ENCODE measurements around the gene FZD1. TPM values are rescaled to one million over a fixed set of nuclear protein-coding genes. Genes with fewer than 3 reads are reported as not detected.

Gene FZD1
- total and polyA plus RNA-seq, 2 of the 4 experiments (the other 2 are of a cell fraction): 3.6 to 6.8 TPM

- dilution Hi-C loops (cut with HindIII; ENCODE audit: low sequenced_read_pairs, unreplicated experiment) (no loop called here), in situ Hi-C loops (cut with MboI; ENCODE audit: low sequenced_read_pairs) (loop anchor here (5.0 kb wide), 1 partner anchor 179 kb away; no protein-coding TSS in a partner anchor), intact Hi-C loops (cut with micrococcal nuclease) (loop anchor here (10.0 kb wide), 2 partner anchors 519 to 679 kb away; partner anchors contain the start of gene AKAP9)
- H3K27me3 ChIP-seq (ENCODE audit: control insufficient read depth, insufficient read depth, low read length): no peaks in the 10 kb centered on the region
- H2AFZ ChIP-seq (replicated peaks; ENCODE audit: low read length, poor library complexity): peak overlapping the region; percentile 84
- no peak overlapping the region; the same call in 1 of the 2 replicates for H2BK20ac ChIP-seq (ENCODE audit: low read depth, low read length)
- peak overlapping the region; percentile 80 for H3K4ac ChIP-seq (ENCODE audit: low read depth, low read length)
- WGBS, 2 experiments (ENCODE audit: extremely low coverage in 2 of 2, insufficient read length in 1 of 2): 11% methylated on average over 31 of the region's 43 CpGs; no CpG with 5 or more reads in 1 of the 2 experiments
- peak overlapping the region; percentile 81 for H2AK5ac ChIP-seq (ENCODE audit: low read depth, low read length)
- H3K36me3 ChIP-seq (ENCODE audit: control insufficient read depth, insufficient read depth, low read length): no peaks in the 10 kb centered on the region; the same call in 1 of the 2 replicates
- H4K5ac ChIP-seq (ENCODE audit: low read depth, low read length): peak overlapping the region; percentile 65
- ChIA-PET CTCF (no interaction called here), POLR2A (ENCODE audit: unreplicated experiment) (interaction anchor here (0.5 kb wide), 1 partner anchor 497 kb away, joined by 3 read pairs; no protein-coding TSS in a partner anchor)
- peak overlapping the region; percentile 90 for H3K4me2 ChIP-seq (ENCODE audit: low read depth, low read length)
- H3K4me1 ChIP-seq (ENCODE audit: control insufficient read depth, insufficient read depth, low read length): peaks cover 4% of the 10 kb centered on the region
- ATAC-seq (ENCODE audit: low read depth): no peak
- H2BK5ac ChIP-seq (ENCODE audit: low read depth, low read length, poor library complexity, severe bottlenecking): peak overlapping the region; percentile 84
- peak overlapping the region; percentile 75 for H3K4me3 ChIP-seq (ENCODE audit: insufficient read depth, low read depth, low read length)
- peak overlapping the region; percentile 23 for H3K14ac ChIP-seq (replicated peaks; ENCODE audit: low read depth, low read length)
- H2AK9ac ChIP-seq (replicated peaks; ENCODE audit: low read depth, low read length, poor library complexity): peak overlapping the region; percentile 74
- peak overlapping the region; percentile 68 to 87 for H4K8ac ChIP-seq (ENCODE audit: low read depth in 2 of 2, low read length in 2 of 2)
- no peak overlapping the region; the same call in 1 of the 2 replicates for H3K56ac ChIP-seq (ENCODE audit: extremely low read depth, insufficient read depth, low read length)
- TF ChIP-seq USF2 (IDR thresholded peaks at IDR 0.05; ENCODE audit: low read depth, low read length): no peak
- no peak for TF ChIP-seq RAD21 (IDR thresholded peaks at IDR 0.05; ENCODE audit: low read length)
- TF ChIP-seq CHD1 (IDR thresholded peaks at IDR 0.05; ENCODE audit: low read depth, low read length): no peak
- TF ChIP-seq MXI1 (IDR thresholded peaks at IDR 0.05; ENCODE audit: borderline replicate concordance, low read depth, low read length): no peak
- no peak for TF ChIP-seq MAFK (IDR thresholded peaks at IDR 0.05; ENCODE audit: low read depth, low read length)
- no peak for TF ChIP-seq NFE2L2 (IDR thresholded peaks at IDR 0.05; ENCODE audit: low read depth, low read length)
- no peak for TF ChIP-seq RFX5 (IDR thresholded peaks at IDR 0.05; ENCODE audit: low read depth, low read length)
- TF ChIP-seq ELK1 (IDR thresholded peaks at IDR 0.05; ENCODE audit: borderline replicate concordance, low read depth, low read length): no peak
- no peak for TF ChIP-seq MAZ (IDR thresholded peaks at IDR 0.05; ENCODE audit: borderline replicate concordance, low read depth, low read length)
- no peaks in the 10 kb centered on the region; the same call in 1 of the 2 replicates for H4K20me1 ChIP-seq (ENCODE audit: insufficient read depth, low read length)
- peak overlapping the region; percentile 48; the same call in 1 of the 2 replicates for H4K91ac ChIP-seq (ENCODE audit: insufficient read depth, low read depth, low read length)
- peak; percentile 47 for DNase-seq
- peaks cover 5% of the 10 kb centered on the region; the same call in 1 of the 2 replicates for H3K9me1 ChIP-seq (ENCODE audit: insufficient read depth, low read length)
- no TSS peak for BruUV-seq (replicated peaks)
- H3K23ac ChIP-seq (ENCODE audit: low read depth, low read length): peak overlapping the region; percentile 86; the same call in 1 of the 2 replicates
- peaks cover 18 to 29% of the 10 kb centered on the region in 2 experiments for H3K79me1 ChIP-seq (ENCODE audit: low read depth in 1 of 2, low read length in 2 of 2)
- H3K9me3 ChIP-seq (ENCODE audit: control insufficient read depth, insufficient read depth, low read length): no peaks in the 10 kb centered on the region
- peak overlapping the region; percentile 89 for H3K27ac ChIP-seq (ENCODE audit: insufficient read depth, low read length)
- H2BK15ac ChIP-seq (ENCODE audit: low read depth, low read length): peak overlapping the region; percentile 55; the same call in 1 of the 3 replicates
- peak overlapping the region; percentile 35 for H2BK120ac ChIP-seq (ENCODE audit: low read depth, low read length)
- H3K18ac ChIP-seq (ENCODE audit: low read depth, low read length): peak overlapping the region; percentile 16
- H3K9ac ChIP-seq (ENCODE audit: low read depth, low read length): peak overlapping the region; percentile 84
Measured at GRCh38 chr7:91266067-91266688, 1.9 kb downstream of the FZD1 start.
